ENCODE results near the gene PRSS57. TPM values are rescaled to one million over a fixed set of nuclear protein-coding genes. Genes with fewer than 3 reads are reported as not detected.
A peak's percentile ranks its signal among the peaks of the same experiment; 100 is the strongest.

PRSS57 gene
- polyA plus RNA-seq, 1 of the 3 experiments (the other 2 are of a cell fraction), result not detected

DNA sequence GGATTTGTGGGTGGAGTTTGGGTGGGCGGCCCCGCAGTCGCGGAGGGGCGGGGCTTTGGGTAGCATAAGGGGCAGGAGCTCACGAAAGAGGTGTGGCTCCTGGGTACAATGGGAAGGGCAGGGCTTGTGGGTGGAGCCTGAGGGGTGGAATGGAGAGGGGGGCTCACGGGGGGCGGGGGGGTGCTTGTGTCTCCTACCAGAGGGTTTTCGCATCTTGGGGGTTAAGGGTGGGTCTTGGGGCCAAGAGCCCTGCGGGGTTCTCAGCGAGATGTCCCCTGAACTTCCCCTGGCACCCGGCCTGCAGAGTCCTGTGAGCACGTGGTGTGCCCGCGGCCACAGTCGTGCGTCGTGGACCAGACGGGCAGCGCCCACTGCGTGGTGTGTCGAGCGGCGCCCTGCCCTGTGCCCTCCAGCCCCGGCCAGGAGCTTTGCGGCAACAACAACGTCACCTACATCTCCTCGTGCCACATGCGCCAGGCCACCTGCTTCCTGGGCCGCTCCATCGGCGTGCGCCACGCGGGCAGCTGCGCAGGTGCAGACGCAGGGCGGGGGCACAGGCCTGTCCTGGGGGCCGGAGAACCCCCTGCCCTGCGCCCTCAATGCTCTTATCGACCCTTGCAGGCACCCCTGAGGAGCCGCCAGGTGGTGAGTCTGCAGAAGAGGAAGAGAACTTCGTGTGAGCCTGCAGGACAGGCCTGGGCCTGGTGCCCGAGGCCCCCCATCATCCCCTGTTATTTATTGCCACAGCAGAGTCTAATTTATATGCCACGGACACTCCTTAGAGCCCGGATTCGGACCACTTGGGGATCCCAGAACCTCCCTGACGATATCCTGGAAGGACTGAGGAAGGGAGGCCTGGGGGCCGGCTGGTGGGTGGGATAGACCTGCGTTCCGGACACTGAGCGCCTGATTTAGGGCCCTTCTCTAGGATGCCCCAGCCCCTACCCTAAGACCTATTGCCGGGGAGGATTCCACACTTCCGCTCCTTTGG is 13.9 kb downstream of the PRSS57 start:
- WGBS (ENCODE audit: low lambda C conversion rate), result 69% methylated on average over 27 of the region's 54 CpGs
- ChIA-PET POLR2A (interaction anchor here (0.9 kb wide), 1 partner anchor 24 kb away, joined by 4 read pairs; no protein-coding TSS in a partner anchor), CTCF (interaction anchor here (4.7 kb wide), 1 partner anchor 22 kb away, joined by 27 read pairs; no protein-coding TSS in a partner anchor)
- TF ChIP-seq, protein P1, sequence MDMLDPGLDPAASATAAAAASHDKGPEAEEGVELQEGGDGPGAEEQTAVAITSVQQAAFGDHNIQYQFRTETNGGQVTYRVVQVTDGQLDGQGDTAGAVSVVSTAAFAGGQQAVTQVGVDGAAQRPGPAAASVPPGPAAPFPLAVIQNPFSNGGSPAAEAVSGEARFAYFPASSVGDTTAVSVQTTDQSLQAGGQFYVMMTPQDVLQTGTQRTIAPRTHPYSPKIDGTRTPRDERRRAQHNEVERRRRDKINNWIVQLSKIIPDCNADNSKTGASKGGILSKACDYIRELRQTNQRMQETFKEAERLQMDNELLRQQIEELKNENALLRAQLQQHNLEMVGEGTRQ (IDR thresholded peaks at IDR 0.05; ENCODE audit: borderline replicate concordance, low read depth, low read length), result no peak
- TF ChIP-seq CHD2 (IDR thresholded peaks at IDR 0.05; ENCODE audit: low read length, partially characterized antibody) (no peak), ELF1 (IDR thresholded peaks at IDR 0.05) (no peak), SMC3 (IDR thresholded peaks at IDR 0.05; ENCODE audit: low read depth, low read length) (no peak), NFIC (IDR thresholded peaks at IDR 0.05; ENCODE audit: borderline replicate concordance) (no peak), RCOR1 (IDR thresholded peaks at IDR 0.05; ENCODE audit: low read length) (no peak), YY1 (IDR thresholded peaks at IDR 0.05; ENCODE audit: low read depth) (no peak), RAD21 (IDR thresholded peaks at IDR 0.05; ENCODE audit: low read length) (no peak), FOXM1 (IDR thresholded peaks at IDR 0.05; ENCODE audit: low read depth) (no peak)
- TF ChIP-seq, protein P2, sequence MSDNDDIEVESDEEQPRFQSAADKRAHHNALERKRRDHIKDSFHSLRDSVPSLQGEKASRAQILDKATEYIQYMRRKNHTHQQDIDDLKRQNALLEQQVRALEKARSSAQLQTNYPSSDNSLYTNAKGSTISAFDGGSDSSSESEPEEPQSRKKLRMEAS (IDR thresholded peaks at IDR 0.05; ENCODE audit: low read depth), result no peak
- TF ChIP-seq, protein P3, sequence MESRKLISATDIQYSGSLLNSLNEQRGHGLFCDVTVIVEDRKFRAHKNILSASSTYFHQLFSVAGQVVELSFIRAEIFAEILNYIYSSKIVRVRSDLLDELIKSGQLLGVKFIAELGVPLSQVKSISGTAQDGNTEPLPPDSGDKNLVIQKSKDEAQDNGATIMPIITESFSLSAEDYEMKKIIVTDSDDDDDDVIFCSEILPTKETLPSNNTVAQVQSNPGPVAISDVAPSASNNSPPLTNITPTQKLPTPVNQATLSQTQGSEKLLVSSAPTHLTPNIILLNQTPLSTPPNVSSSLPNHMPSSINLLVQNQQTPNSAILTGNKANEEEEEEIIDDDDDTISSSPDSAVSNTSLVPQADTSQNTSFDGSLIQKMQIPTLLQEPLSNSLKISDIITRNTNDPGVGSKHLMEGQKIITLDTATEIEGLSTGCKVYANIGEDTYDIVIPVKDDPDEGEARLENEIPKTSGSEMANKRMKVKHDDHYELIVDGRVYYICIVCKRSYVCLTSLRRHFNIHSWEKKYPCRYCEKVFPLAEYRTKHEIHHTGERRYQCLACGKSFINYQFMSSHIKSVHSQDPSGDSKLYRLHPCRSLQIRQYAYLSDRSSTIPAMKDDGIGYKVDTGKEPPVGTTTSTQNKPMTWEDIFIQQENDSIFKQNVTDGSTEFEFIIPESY (IDR thresholded peaks at IDR 0.05; ENCODE audit: borderline replicate concordance, low read depth), result no peak
- peaks cover 5% of the 10 kb centered on the region for H3F3A ChIP-seq (replicated peaks; ENCODE audit: insufficient read depth)
- H3K9me3 ChIP-seq, result no peaks in the 10 kb centered on the region
- H3K9me2 ChIP-seq, result no peaks in the 10 kb centered on the region
- H3K27me3 ChIP-seq (ENCODE audit: insufficient read depth), result no peaks in the 10 kb centered on the region
- H4K20me1 ChIP-seq (ENCODE audit: insufficient read depth), result no peaks in the 10 kb centered on the region
- H3K79me2 ChIP-seq (ENCODE audit: insufficient read depth), result peaks cover 26% of the 10 kb centered on the region
- peak overlapping the region; percentile 48 to 93; a peak in 3 of 4 replicates for H3K27ac ChIP-seq (ENCODE audit: low read depth in 2 of 2, low read length in 1 of 2)
- H3K9ac ChIP-seq, result no peak overlapping the region; the same call in 1 of the 2 replicates
- H2AFZ ChIP-seq (ENCODE audit: low read depth), result no peak overlapping the region
- peak overlapping the region; percentile 64; the same call in 1 of the 2 replicates for H3K4me2 ChIP-seq
- peak overlapping the region in 1 of 2 experiments; percentile 54; a peak in 1 of 4 replicates for H3K4me3 ChIP-seq (ENCODE audit: low read depth in 2 of 2, low read length in 1 of 2)
- peaks cover 8 to 24% of the 10 kb centered on the region in 2 experiments; a peak in 3 of 4 replicates for H3K4me1 ChIP-seq (ENCODE audit: control insufficient read depth in 1 of 2, insufficient read depth in 2 of 2, low read depth in 1 of 2, low read length in 1 of 2)
- DNase-seq, result peak; percentile 97
- peaks cover 0 to 3% of the 10 kb centered on the region in 2 experiments for H3K36me3 ChIP-seq (replicated peaks in 1 of 2; ENCODE audit: control insufficient read depth in 1 of 2, insufficient read depth in 2 of 2, low read length in 1 of 2)
